SK-N-MC (cell line): ENCODE data around the gene CLASP1.

Source experiments
- EZH2 ChIP-seq: fragments of 200-600 bp; sonication (generic); IDR thresholded peaks from one replicate; pipeline ENCODE4 v1.6.1; 2017; ENCODE audit warnings: antibody characterized with exemption
- POLR2AphosphoS5 ChIP-seq: IDR thresholded peaks from 2 replicates; pipeline ENCODE4 v1.6.1; 2012; ENCODE audit warnings: mild to moderate bottlenecking, low read depth, low read length, borderline replicate concordance

DNA sequence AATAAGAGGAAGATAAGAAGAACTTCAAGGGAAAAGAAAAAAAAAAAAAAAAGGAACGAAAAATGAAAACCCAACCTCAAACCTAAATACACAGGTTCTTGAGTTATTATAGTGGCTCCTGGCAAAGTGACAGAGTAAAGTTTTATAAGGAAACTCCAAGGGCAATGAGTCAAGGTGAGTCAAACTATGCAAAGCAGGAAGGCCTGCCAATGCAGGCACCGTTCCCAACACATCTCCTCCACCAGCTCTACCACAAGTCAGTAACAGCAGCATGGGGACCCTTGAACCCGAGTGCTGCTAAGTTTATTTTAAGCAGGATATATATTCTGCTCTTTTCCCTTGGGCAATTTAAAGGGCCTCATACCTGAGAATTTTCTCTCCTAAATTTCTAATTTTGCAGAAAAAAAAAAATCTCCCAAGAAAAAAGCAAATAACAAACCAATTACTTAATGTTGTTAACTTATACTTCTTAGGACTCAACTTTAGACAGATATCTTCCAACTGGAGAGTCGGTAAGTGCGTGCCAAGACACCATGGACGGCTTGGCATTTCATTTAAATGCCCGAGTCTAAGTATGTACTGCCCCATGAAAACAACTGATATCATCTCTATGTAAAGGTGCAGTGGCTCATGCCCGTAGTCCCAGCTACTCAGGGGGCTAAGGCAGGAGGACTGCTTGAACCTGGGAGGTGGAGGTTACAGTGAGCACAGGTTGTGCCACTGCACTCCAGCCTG, 288.5 kb downstream of the CLASP1 start:
- TF ChIP-seq POLR2AphosphoS5, result no peak
- no peak for TF ChIP-seq EZH2
